HCT116 (cell line): ENCODE data around the gene DNAJC5G. TPM values are rescaled to one million over a fixed set of nuclear protein-coding genes. Genes with fewer than 3 reads are reported as not detected.

Source experiments
- ATAC-seq: fragments of 200-7000 bp; cut with Tn5 transposase; 2 replicates; pipeline ENCODE4 v1.9.1; 2020; ENCODE audit warnings: mild to moderate bottlenecking, moderate library complexity
- BruUV-seq: library from RNA; stranded (reverse); fragments of 400-500 nt; replicated peaks from 2 replicates; lab custom pipeline; 2021; lab: Mats Ljungman, UMichigan
- CTCF ChIA-PET: fragments of 300-600 bp; sonication (Branson Sonifier 250); formaldehyde crosslinking; loops from one replicate; lab custom pipeline; 2021; ENCODE audit warnings: antibody characterized with exemption; lab: Charles Lee
- POLR2A ChIA-PET: fragments of 300-600, 350-600 bp; sonication (Branson Sonifier 250); formaldehyde crosslinking; loops from one replicate; lab custom pipeline; 2021; ENCODE audit warnings: antibody characterized with exemption; lab: Charles Lee
- RAD21 ChIA-PET, 2 experiments: fragments of 300-600 bp; sonication (Branson Sonifier 250); formaldehyde crosslinking; loops; one replicate each; lab custom pipeline; 2023; ENCODE audit warnings: low total read pairs in 2 of 2; ENCODE audit not compliant: uncharacterized antibody in 2 of 2, unreplicated experiment in 2 of 2, low non-redundant PET in 1 of 2; lab: Charles Lee
- DNase-seq: peaks from one replicate; pipeline ENCODE4 v3.0.0-alpha.2; 2010; ENCODE audit warnings: low read depth, low spot score
- H2AFZ ChIP-seq: fragments of 200-600 bp; shearing (Covaris generic), sonication (generic); 2 replicates; pipeline ENCODE4 v1.6.1; 2017; ENCODE audit warnings: low read depth, mixed run types, mixed read lengths, antibody characterized with exemption, low read length; ENCODE audit not compliant: poor library complexity, severe bottlenecking
- H3K27ac ChIP-seq: 2 replicates; pipeline ENCODE4 v1.5.1; 2012; ENCODE audit warnings: low read depth, low read length
- H3K27me3 ChIP-seq: fragments of 200-600 bp; sonication (generic); 2 replicates; pipeline ENCODE4 v1.6.1; 2016; ENCODE audit warnings: mixed run types, low read length, mixed read lengths; ENCODE audit not compliant: insufficient read depth
- H3K36me3 ChIP-seq, 2 experiments: fragments of 200-500 bp in 1 of 2; fragments of 200-600 bp in 1 of 2; sonication (Bioruptor generic) in 1 of 2; sonication (generic) in 1 of 2; 2 replicates each; pipeline versions ENCODE4 v1.5.1 to v1.6.1; 2014 to 2016; ENCODE audit warnings: low read length in 2 of 2, inconsistent platforms in 1 of 2, mixed read lengths in 1 of 2, mixed run types in 1 of 2; ENCODE audit not compliant: insufficient read depth in 2 of 2, control insufficient read depth in 1 of 2
- H3K4me1 ChIP-seq, 2 experiments: fragments of 200-600 bp in 1 of 2; sonication (generic) in 1 of 2; 2 replicates each; pipeline versions ENCODE4 v1.5.1 to v1.6.1; 2012 to 2017; ENCODE audit warnings: low read length in 2 of 2, inconsistent platforms in 1 of 2, mild to moderate bottlenecking in 1 of 2, mixed read lengths in 1 of 2, mixed run types in 1 of 2, moderate library complexity in 1 of 2; ENCODE audit not compliant: insufficient read depth in 2 of 2, control insufficient read depth in 1 of 2
- H3K4me2 ChIP-seq: fragments of 200-600 bp; sonication (generic); 2 replicates; pipeline ENCODE4 v1.6.1; 2017; ENCODE audit warnings: mixed run types, low read length, mixed read lengths
- H3K4me3 ChIP-seq, 2 experiments: fragments of 200-600 bp in 1 of 2; sonication (generic) in 1 of 2; replicated peaks in 1 of 2; 2 replicates each; pipeline ENCODE4 v1.5.1; 2011 to 2016; ENCODE audit warnings: low read length in 2 of 2, control low read depth in 1 of 2, low read depth in 1 of 2, mild to moderate bottlenecking in 1 of 2, mixed read lengths in 1 of 2, mixed run types in 1 of 2
- H3K79me2 ChIP-seq: fragments of 200-600 bp; sonication (generic); 2 replicates; pipeline ENCODE4 v1.6.1; 2017; ENCODE audit warnings: mild to moderate bottlenecking, mixed run types, low read length, moderate library complexity, mixed read lengths; ENCODE audit not compliant: insufficient read depth
- H3K9ac ChIP-seq: fragments of 200-600 bp; sonication (generic); 2 replicates; pipeline ENCODE4 v1.6.1; 2016; ENCODE audit warnings: low read length, mixed read lengths
- H3K9me2 ChIP-seq: fragments of 200-600 bp; sonication (generic), shearing (Covaris generic); 2 replicates; pipeline ENCODE4 v1.6.1; 2017; ENCODE audit warnings: mixed run types, mild to moderate bottlenecking, moderate library complexity; ENCODE audit not compliant: insufficient read depth
- H3K9me3 ChIP-seq, 2 experiments: fragments of 200-500 bp in 1 of 2; fragments of 200-600 bp in 1 of 2; sonication (Bioruptor generic) in 1 of 2; sonication (generic) in 1 of 2; 2 replicates each; pipeline ENCODE4 v1.6.1; 2014 to 2017; ENCODE audit warnings: low read length in 2 of 2, mixed read lengths in 2 of 2, inconsistent platforms in 1 of 2, low read depth in 1 of 2, mild to moderate bottlenecking in 1 of 2, mixed run types in 1 of 2, moderate library complexity in 1 of 2; ENCODE audit not compliant: control insufficient read depth in 1 of 2, insufficient read depth in 1 of 2
- H4K20me1 ChIP-seq: fragments of 200-600 bp; sonication (generic), shearing (Covaris generic); 2 replicates; pipeline ENCODE4 v1.6.1; 2017; ENCODE audit warnings: mixed run types, mild to moderate bottlenecking, moderate library complexity; ENCODE audit not compliant: insufficient read depth
- EGR1 ChIP-seq: IDR thresholded peaks from 2 replicates; pipeline ENCODE4 v1.6.1; 2012; ENCODE audit warnings: low read depth
- EZH2phosphoT487 ChIP-seq: fragments of 200-600 bp; IDR thresholded peaks from 2 replicates; pipeline ENCODE4 v1.6.1; 2018; ENCODE audit warnings: antibody characterized with exemption, borderline replicate concordance
- JUND ChIP-seq: IDR thresholded peaks from 2 replicates; pipeline ENCODE4 v1.6.1; 2012
- MAX ChIP-seq: IDR thresholded peaks from 2 replicates; pipeline ENCODE4 v1.6.1; 2012
- POLR2AphosphoS5 ChIP-seq: IDR thresholded peaks from 2 replicates; pipeline ENCODE4 v1.6.1; 2011; ENCODE audit warnings: mild to moderate bottlenecking, low read depth, low read length, moderate library complexity
- RAD21 ChIP-seq: IDR thresholded peaks from 2 replicates; pipeline ENCODE4 v1.6.1; 2012; ENCODE audit warnings: low read depth, mild to moderate bottlenecking
- SP1 ChIP-seq: IDR thresholded peaks from 2 replicates; pipeline ENCODE4 v1.6.1; 2012; ENCODE audit warnings: low read depth
- TCF7L2 ChIP-seq: IDR thresholded peaks from 2 replicates; pipeline ENCODE4 v1.7.0; 2011; ENCODE audit warnings: borderline replicate concordance, inconsistent platforms; ENCODE audit not compliant: insufficient read depth, insufficient read length; ENCODE audit errors: extremely low read depth
- YY1 ChIP-seq: IDR thresholded peaks from 2 replicates; pipeline ENCODE4 v1.6.1; 2011; ENCODE audit warnings: low read length, low read depth, moderate library complexity, mild to moderate bottlenecking; ENCODE audit not compliant: insufficient replicate concordance; ENCODE audit errors: extremely low read depth
- ZNF274 ChIP-seq: fragments of 200-500 bp; sonication (Bioruptor generic); IDR thresholded peaks from 2 replicates; pipeline ENCODE4 v1.6.1; 2014; ENCODE audit warnings: mild to moderate bottlenecking, low read depth, low read length, inconsistent platforms
- intact Hi-C: fragments of 100-400 bp; cut with micrococcal nuclease; formaldehyde crosslinking; loops from 2 replicates; pipeline ENCODE4 v1.10.0; 2022
- total RNA-seq: library from RNA; stranded (reverse); gene quantifications from one replicate; pipeline ENCODE4 v1.2.1, GENCODE V29; 2021; ENCODE audit not compliant: unreplicated experiment
- TF ChIP-seq, protein P1 (sequence below): IDR thresholded peaks from 2 replicates; pipeline ENCODE4 v1.6.1; 2011; ENCODE audit warnings: mild to moderate bottlenecking, low read length, moderate library complexity; ENCODE audit not compliant: insufficient replicate concordance; ENCODE audit errors: extremely low read depth
- TF ChIP-seq, protein P2 (sequence below), 3 experiments: fragments of 200-600 bp in 1 of 3; sonication (generic) in 1 of 3; IDR thresholded peaks in 2 of 3; conservative IDR thresholded peaks in 1 of 3; 2 replicates each; pipeline ENCODE4 v1.5.1; 2012 to 2017; ENCODE audit warnings: low read depth in 2 of 3, low read length in 2 of 3, antibody characterized with exemption in 1 of 3, borderline replicate concordance in 1 of 3, control low read depth in 1 of 3, mild to moderate bottlenecking in 1 of 3, mixed read lengths in 1 of 3, mixed run types in 1 of 3, moderate library complexity in 1 of 3; ENCODE audit not compliant: insufficient read depth in 1 of 3
- TF ChIP-seq, protein P3 (sequence below): IDR thresholded peaks from 2 replicates; pipeline ENCODE4 v1.6.1; 2012

Gene DNAJC5G
- total RNA-seq, 1 experiment from 2014 or later = 2.5 TPM

- TF ChIP-seq, protein P1, sequence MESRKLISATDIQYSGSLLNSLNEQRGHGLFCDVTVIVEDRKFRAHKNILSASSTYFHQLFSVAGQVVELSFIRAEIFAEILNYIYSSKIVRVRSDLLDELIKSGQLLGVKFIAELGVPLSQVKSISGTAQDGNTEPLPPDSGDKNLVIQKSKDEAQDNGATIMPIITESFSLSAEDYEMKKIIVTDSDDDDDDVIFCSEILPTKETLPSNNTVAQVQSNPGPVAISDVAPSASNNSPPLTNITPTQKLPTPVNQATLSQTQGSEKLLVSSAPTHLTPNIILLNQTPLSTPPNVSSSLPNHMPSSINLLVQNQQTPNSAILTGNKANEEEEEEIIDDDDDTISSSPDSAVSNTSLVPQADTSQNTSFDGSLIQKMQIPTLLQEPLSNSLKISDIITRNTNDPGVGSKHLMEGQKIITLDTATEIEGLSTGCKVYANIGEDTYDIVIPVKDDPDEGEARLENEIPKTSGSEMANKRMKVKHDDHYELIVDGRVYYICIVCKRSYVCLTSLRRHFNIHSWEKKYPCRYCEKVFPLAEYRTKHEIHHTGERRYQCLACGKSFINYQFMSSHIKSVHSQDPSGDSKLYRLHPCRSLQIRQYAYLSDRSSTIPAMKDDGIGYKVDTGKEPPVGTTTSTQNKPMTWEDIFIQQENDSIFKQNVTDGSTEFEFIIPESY = no peak
- TF ChIP-seq JUND (no peak), TCF7L2 (no peak)
- TF ChIP-seq, protein P2, sequence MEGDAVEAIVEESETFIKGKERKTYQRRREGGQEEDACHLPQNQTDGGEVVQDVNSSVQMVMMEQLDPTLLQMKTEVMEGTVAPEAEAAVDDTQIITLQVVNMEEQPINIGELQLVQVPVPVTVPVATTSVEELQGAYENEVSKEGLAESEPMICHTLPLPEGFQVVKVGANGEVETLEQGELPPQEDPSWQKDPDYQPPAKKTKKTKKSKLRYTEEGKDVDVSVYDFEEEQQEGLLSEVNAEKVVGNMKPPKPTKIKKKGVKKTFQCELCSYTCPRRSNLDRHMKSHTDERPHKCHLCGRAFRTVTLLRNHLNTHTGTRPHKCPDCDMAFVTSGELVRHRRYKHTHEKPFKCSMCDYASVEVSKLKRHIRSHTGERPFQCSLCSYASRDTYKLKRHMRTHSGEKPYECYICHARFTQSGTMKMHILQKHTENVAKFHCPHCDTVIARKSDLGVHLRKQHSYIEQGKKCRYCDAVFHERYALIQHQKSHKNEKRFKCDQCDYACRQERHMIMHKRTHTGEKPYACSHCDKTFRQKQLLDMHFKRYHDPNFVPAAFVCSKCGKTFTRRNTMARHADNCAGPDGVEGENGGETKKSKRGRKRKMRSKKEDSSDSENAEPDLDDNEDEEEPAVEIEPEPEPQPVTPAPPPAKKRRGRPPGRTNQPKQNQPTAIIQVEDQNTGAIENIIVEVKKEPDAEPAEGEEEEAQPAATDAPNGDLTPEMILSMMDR (IDR thresholded peaks at IDR 0.05 in 2 of 3, conservative IDR thresholded peaks at IDR 0.05 in 1 of 3; ENCODE audit: borderline replicate concordance in 1 of 3, insufficient read depth in 1 of 3, low read depth in 2 of 3, low read length in 2 of 3) = peak; percentile 91 to 95 (median 94)
Measured at GRCh38 chr2:27249891-27250651, 25.2 kb upstream of the DNAJC5G start (continued).

GRCh38 chr2:27250652-27251379 lies 24.4 kb upstream of the DNAJC5G start:
- Histone ChIP-seq H3K27me3 (no peaks in the 10 kb centered on the region), H3K4me2 (peak overlapping the region; percentile 41), H3K27ac (no peak overlapping the region), H3K4me3 (no peak overlapping the region), H3K4me1 (peaks cover 0 to 10% of the 10 kb centered on the region in 2 experiments; a peak in 2 of 4 replicates), H3K9me2 (no peaks in the 10 kb centered on the region), H4K20me1 (no peaks in the 10 kb centered on the region), H3K9me3 (no peaks in the 10 kb centered on the region), H3K36me3 (no peaks in the 10 kb centered on the region; a peak in 1 of 4 replicates), H2AFZ (peak overlapping the region; percentile 12), H3K79me2 (no peaks in the 10 kb centered on the region), H3K9ac (peak overlapping the region; percentile 21; the same call in 1 of the 2 replicates)
- RAD21 ChIA-PET = no interaction called here
- POLR2A ChIA-PET = interaction anchor here (1.0 kb wide), 1 partner anchor 14 kb away, joined by 3 read pairs; no protein-coding TSS in a partner anchor
- CTCF ChIA-PET = interaction anchor here (1.7 kb wide), 1 partner anchor 29 kb away, joined by 13 read pairs; no protein-coding TSS in a partner anchor
- intact Hi-C loops = loop anchor here (1.0 kb wide), 2 partner anchors 29 to 52 kb away; no protein-coding TSS in a partner anchor
- ATAC-seq (no peak), DNase-seq (no peak)
- no TSS peak for BruUV-seq
- TF ChIP-seq, protein P2 (IDR thresholded peaks at IDR 0.05 in 2 of 3, conservative IDR thresholded peaks at IDR 0.05 in 1 of 3; ENCODE audit: borderline replicate concordance in 1 of 3, insufficient read depth in 1 of 3, low read depth in 2 of 3, low read length in 2 of 3) = no peak
- no peak for TF ChIP-seq SP1
- TF ChIP-seq RAD21 = no peak
- no peak for TF ChIP-seq POLR2AphosphoS5
- no peak for TF ChIP-seq YY1
- TF ChIP-seq, protein P3, sequence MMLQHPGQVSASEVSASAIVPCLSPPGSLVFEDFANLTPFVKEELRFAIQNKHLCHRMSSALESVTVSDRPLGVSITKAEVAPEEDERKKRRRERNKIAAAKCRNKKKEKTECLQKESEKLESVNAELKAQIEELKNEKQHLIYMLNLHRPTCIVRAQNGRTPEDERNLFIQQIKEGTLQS = no peak
- TF ChIP-seq EZH2phosphoT487 = no peak
- TF ChIP-seq JUND = no peak
- TF ChIP-seq EGR1 = no peak
- no peak for TF ChIP-seq ZNF274
- no peak for TF ChIP-seq MAX
